Fibroblast of skin of left quadriceps (primary cell): ENCODE results near the gene SWI5.
"Not testable (repeated sequence)": the region's sequence is repeated elsewhere in the genome, so short reads cannot be mapped to it uniquely, and the experiment has no call there.

Source experiments
- DNase-seq, 2 experiments: peaks; one replicate each; pipeline ENCODE4 v3.0.0-alpha.2; 2013; ENCODE audit warnings: low read depth in 2 of 2

The SWI5 gene

GRCh38 chr9:128279088-128280073, 3.3 kb downstream of the SWI5 start:
- DNase-seq = not testable (repeated sequence)

GRCh38 chr9:128280084-128280622, 4.1 kb downstream of the SWI5 start:
- no peak for DNase-seq

DNA sequence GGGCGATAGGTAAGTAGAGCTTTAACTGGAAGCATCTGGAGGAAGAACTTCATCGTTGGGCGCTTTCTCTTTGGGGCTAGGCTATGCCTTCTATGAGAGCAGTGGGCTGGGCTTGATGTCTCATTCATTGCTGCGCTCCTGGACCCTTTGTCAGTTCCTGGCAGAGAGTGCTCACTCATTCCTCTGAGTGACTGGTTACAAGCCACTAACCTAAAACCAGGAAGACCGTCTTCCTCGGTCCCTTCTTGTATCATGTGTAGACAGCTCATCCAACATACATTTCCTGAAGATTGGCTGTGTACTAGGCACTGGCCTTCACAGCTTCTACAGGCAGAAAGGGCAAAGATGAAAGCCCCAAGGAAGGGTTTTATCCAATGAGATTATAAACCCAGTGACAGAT, 6.4 kb downstream of the SWI5 start:
- DNase-seq = peak; percentile 43 to 45

DNA sequence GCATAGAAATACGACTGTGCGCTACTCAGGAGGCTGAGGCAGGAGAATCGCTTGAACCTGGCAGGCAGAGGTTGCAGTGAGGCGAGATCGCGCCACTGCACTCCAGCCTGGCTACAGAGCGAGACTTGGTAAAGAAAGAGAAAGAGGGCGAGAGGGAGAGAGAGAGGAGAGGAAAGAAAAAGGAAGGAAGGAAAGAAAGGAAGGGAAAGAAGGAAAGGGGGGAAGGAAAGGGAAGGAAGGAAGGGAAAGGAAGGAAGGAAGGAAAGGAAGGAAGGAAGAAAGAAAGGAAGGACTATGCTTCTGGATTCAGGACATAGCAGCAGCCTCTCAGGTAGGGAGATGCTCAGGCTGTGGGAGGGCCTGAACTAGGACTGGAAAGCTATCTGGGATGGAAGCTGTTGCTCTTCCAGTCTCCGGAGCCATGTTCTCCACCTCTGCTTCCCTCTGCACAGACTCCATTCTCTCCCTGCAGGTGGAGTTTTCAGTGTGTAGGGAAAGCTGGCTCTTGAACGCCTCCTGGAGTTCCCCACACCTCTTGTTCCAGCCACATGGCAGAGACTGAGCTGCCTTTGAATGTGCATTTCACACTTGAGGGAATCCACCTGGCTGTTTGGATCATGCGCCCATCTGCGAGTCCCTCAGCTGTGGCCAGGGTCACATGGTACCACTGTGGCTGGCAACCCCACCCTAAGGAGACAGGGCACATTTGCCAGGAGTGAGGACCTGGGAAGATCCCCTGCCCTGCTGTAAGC, 9.1 kb downstream of the SWI5 start:
- no peak for DNase-seq

GRCh38 chr9:128286440-128286839, 10.4 kb downstream of the SWI5 start:
- DNase-seq = no peak

DNA sequence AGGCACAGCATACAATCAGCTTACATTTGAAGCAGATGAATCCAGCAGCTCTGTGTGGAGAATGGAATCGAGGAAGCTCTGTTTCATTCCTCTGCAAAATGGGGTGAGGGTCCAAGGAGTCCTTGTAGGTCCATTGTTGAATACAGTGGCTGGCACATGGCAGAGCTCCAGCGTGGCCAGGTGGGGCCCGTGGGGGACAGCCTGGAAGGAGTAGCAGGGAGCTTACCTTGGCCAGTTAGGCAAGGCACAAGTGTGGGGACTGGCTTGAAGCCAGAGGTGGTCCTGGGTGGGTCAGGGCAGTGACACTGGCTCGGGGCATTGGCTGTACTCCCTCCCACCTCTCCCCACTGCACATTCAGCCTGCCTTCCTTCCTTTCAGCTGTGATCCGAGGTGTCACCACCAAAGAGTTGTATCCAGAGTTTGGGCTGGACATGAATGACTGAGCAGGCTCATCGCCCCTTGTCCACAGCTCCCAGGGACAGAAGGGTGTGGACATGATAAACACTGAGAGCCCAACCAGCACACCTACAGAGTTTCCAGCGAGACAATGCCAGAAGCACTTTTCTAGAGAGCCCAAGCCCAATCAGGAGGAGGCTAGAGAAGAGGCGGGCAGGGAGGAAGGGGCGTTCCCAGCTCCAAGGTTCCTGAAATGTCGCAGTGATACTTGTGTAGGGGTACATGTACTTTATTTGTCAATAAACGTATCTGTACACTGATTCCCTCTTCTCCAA, 12.4 kb downstream of the SWI5 start:
- no peak for DNase-seq

GRCh38 chr9:128292009-128292408, 15.9 kb downstream of the SWI5 start:
- DNase-seq = no peak

DNA sequence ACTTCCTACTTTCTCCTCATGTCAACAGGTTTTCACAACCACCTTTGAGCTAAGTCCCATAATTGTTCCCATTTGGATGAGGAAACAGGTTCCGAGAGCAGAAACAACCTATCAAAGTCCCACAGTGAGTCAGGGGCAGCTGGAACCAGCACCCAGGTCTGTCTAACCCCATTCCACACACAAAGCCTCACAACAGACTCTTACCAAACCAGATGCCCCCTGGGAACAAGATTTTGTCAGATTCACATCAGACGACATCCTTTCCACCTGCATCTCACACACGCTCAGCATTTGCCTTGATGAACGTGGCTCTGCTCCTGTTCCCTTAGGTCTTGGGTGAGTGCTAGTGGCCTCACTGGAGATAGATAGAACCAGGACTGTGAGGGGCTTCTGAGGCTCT, 17.0 kb downstream of the SWI5 start:
- no peak for DNase-seq

- DNase-seq = no peak
Observed at GRCh38 chr9:128294142-128294541, 18.1 kb downstream of the SWI5 start.

GRCh38 chr9:128296340-128297220, 20.5 kb downstream of the SWI5 start:
- DNase-seq = no peak

- no peak for DNase-seq
Observed at GRCh38 chr9:128297221-128297773, 21.2 kb downstream of the SWI5 start.

DNA sequence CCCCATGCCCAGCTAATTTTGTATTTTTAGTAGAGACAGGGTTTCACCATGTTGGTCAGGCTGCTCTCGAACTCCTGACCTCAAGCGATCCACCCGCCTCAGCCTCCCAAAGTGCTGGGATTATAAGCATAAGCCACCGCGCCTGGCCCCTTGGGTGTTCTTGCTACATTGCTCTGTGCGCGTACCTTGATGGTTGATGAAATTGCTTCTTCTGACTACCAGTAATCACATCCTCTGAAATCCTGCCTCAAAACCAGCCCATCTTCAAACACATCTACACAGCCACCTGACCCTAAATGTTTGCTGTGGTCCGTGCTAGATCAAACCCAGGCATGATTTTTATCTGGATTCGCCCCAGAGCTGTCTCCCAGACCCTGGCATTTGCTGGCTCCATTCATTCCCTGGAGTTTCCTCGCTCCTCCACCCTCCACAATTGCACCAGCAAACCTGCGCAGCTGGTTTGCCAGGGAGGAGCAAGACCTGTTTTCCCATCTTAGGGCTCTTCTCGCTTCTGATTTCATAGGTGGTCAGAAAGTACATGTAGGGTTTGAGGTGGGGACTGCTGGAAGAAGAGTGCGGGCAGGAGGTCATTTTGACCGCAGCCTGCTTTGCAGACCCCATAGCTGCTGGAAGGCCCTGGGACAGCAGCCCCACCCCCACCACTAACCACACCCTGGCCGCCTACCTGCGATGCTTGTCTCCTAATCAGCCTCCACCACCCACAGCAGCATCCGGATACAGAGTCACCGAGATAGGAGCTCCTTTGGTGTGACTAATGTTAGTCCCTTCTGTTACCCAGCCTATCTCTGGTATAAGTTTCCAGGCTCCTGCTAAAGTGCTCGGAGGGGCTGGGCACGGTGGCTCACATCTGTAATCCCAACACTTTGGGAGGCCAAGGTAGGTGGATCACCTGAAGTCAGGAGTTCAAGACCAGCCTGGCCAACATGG, 22.7 kb downstream of the SWI5 start:
- DNase-seq = no peak

DNA sequence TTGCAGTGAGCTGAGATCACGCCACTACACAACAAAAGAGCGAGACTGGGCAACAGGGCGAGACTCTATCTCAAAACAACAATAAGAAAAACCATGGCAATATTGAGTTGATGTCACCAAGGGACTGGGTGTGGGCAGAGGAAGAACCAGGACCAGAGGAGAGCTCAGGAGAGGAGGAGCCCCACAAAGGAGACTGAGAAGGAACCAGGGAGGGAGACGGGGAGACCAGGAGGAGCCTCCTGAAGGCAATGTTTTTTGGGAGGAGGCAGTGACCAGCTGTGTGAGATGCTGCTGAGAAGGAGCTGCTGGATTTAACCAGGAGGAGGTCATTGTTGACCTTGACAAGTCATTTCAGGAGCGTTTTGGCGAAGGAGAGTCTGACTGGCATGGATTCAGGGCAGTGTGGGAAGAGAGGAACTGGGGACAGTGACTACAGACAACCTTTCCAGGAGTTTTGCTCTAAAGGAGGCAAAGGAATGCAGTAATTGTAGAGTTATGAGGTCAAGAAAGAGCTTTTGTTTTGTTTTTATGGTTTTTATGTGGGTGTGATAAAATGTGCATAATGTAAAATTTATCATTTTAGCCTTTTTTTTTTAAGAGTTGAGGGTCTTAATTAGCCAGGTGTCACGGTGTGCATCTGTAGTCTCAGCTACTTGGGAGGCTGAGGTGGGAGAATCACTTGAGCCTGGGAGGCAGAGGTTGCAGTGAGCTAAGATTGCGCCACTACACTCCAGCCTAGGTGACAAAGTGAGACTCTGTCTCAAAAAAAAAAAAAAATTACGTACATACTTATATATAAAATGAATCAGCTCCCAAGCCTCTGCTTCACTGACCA, 28.3 kb downstream of the SWI5 start:
- DNase-seq = no peak

DNA sequence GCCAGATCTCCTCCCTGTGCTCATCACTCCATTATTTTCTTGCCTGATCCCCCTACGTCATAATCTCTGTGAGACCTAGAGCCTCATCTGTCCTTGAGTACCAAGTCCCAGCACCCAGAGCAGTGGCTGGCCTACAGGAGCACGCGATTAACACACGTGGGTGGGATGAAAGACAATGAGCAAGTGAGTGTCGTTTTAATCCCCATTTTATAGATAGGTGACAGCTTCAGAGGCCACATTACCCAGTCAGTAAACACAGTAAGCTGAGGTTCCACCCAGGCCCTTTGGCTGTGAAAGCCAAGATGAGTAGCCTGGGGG, 28.9 kb downstream of the SWI5 start:
- no peak for DNase-seq

DNA sequence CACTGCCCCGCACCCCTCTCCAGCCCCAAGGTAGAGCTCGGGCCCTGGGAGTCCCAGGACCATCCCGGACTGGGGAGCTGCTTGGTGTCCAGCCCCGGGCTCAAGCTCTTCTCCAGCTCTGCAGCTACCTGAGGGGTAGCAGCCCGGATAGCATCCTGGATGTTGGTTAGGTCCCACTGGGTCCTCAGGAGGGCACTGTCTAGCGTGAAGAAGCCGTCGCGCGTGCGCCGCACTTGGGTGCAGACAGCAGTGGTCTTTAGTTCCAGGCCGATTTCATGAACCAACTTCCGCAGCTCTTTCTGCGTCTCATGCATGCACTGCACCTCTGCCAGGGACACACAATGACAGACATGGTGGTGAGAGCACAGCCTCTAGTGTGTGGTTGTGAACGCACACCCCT, 33.5 kb downstream of the SWI5 start:
- DNase-seq = no peak

DNA sequence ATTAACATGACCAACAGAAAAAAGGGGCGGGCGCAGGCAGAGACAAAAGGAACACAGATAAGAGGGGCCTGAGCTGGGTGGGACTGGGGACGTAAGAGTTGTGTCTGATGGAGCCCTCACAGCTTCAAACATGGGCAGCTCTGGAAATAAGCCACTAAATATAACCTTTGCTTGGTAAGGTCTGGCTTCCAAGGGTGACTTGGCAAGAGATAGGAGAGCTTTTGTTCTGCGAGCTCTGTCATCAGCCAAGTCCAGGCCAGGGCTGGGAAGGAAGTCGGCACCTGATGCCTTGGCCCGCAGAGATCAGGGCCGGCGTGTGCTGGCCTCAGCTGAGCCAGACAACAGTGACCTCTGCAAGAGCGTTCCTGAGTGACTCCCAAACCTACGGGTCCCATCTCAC, 34.4 kb downstream of the SWI5 start:
- no peak for DNase-seq

GRCh38 chr9:128314697-128315096, 38.6 kb downstream of the SWI5 start:
- no peak for DNase-seq

- DNase-seq = no peak
Observed at GRCh38 chr9:128316421-128316820, 40.3 kb downstream of the SWI5 start.

DNA sequence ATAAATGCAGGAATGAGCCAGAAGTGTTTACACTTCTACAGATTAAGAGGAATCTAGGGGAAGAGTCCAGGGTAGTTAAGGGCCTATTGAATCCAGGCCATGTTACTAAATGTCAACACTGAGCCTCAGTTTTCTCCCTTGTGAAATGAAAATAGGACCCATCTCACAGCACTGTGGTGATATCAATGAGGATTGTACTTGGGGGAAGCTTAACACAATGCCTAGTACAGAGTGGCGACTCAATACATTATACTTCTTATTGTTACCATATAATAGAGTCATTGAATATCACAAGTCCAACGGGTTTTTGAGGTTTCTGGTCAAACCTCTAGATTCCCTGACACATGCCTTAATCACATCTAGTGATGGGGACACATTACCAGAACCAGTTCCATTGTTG, 41.6 kb downstream of the SWI5 start:
- no peak for DNase-seq
